ENCODE measurements around the gene AKR1C1. TPM values are rescaled to one million over a fixed set of nuclear protein-coding genes. Genes with fewer than 3 reads are reported as not detected.

The AKR1C1 gene
- total and polyA plus RNA-seq, 9 of the 15 experiments (the other 6 are each of a cell fraction or from before 2014, with no cell fraction given): 43.5 to 180 (median 82.4) TPM

DNA sequence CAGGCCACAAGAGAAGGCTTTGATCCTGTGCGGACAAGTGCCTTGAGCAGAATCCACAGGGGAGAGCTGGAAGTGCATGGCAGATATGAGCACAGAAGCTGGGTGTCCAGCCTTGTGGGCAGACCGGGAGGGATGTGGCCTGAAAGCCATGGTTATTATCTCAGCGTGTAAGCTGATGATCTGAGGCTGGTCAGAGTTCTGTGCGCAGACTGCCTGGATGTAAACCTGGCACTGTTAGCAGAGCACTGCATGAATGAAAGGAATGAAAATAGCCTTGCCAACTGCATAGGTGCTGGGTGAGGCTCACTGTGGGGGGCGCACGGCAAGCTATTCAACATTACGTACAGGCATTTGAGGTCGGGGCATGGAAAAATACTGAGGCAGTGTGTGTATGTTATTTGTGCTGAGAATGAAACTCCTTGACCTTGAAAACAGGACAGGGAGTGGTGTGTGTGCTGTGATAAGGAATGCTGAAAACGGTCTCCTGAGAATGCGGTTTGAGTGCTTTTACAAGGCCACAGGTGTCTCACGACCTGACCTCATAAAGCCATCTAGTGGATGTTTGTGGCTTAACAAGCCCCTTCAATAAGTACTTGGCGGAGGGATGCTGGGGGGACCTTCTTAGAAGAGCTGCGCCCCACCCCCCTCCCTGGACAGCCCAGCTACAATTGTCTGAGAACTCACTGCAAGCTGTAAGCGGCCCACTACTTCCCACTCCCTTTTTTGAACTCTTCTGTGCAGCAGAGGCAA lies 18.7 kb downstream of the AKR1C1 start (continued):
- TF ChIP-seq STAT6 (CRISPR knock-in tag; IDR thresholded peaks at IDR 0.05): no peak
- no peak for TF ChIP-seq ZNF24 (IDR thresholded peaks at IDR 0.05)
- peak; percentile 44 for TF ChIP-seq MTA2 (IDR thresholded peaks at IDR 0.05; ENCODE audit: low read depth)
- no peak for TF ChIP-seq ARHGAP35 (IDR thresholded peaks at IDR 0.05; ENCODE audit: partially characterized antibody)
- no peak for TF ChIP-seq BDP1 (IDR thresholded peaks at IDR 0.05; ENCODE audit: insufficient read depth, insufficient read length)
- TF ChIP-seq, protein P1, sequence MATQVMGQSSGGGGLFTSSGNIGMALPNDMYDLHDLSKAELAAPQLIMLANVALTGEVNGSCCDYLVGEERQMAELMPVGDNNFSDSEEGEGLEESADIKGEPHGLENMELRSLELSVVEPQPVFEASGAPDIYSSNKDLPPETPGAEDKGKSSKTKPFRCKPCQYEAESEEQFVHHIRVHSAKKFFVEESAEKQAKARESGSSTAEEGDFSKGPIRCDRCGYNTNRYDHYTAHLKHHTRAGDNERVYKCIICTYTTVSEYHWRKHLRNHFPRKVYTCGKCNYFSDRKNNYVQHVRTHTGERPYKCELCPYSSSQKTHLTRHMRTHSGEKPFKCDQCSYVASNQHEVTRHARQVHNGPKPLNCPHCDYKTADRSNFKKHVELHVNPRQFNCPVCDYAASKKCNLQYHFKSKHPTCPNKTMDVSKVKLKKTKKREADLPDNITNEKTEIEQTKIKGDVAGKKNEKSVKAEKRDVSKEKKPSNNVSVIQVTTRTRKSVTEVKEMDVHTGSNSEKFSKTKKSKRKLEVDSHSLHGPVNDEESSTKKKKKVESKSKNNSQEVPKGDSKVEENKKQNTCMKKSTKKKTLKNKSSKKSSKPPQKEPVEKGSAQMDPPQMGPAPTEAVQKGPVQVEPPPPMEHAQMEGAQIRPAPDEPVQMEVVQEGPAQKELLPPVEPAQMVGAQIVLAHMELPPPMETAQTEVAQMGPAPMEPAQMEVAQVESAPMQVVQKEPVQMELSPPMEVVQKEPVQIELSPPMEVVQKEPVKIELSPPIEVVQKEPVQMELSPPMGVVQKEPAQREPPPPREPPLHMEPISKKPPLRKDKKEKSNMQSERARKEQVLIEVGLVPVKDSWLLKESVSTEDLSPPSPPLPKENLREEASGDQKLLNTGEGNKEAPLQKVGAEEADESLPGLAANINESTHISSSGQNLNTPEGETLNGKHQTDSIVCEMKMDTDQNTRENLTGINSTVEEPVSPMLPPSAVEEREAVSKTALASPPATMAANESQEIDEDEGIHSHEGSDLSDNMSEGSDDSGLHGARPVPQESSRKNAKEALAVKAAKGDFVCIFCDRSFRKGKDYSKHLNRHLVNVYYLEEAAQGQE (IDR thresholded peaks at IDR 0.05; ENCODE audit: borderline replicate concordance): peak; percentile 81
- TF ChIP-seq, protein P1 (CRISPR knock-in tag; IDR thresholded peaks at IDR 0.05; ENCODE audit: low read depth): no peak
- TF ChIP-seq ETV5 (CRISPR knock-in tag; IDR thresholded peaks at IDR 0.05; ENCODE audit: low read depth): no peak
- TF ChIP-seq ZNF561 (CRISPR knock-in tag; conservative IDR thresholded peaks at IDR 0.05): no peak
- TF ChIP-seq FOXM1 (IDR thresholded peaks at IDR 0.05; ENCODE audit: low read depth): peak; percentile 61
- TF ChIP-seq FOXM1 (CRISPR knock-in tag; IDR thresholded peaks at IDR 0.05; ENCODE audit: low read depth): no peak
- TF ChIP-seq HMGXB4 (CRISPR knock-in tag; IDR thresholded peaks at IDR 0.05): no peak
- TF ChIP-seq SAFB2 (IDR thresholded peaks at IDR 0.05; ENCODE audit: borderline replicate concordance, low read depth, low read length, severe bottlenecking): no peak
- TF ChIP-seq POLR3A (IDR thresholded peaks at IDR 0.05; ENCODE audit: borderline replicate concordance, extremely low read depth, insufficient read depth, insufficient read length): no peak
